Transverse colon (tissue), 4 donors: ENCODE results near the gene DSCAM. TPM values are rescaled to one million over a fixed set of nuclear protein-coding genes. Genes with fewer than 3 reads are reported as not detected.

Experiments
- DNase-seq: peaks from one replicate; pipeline ENCODE4 v3.0.0-alpha.2; 2019
- H3K27ac ChIP-seq, 4 donors: fragments of 200-600 bp; sonication (generic); 2 replicates each; pipeline ENCODE4 v1.5.1; 2016 to 2018; ENCODE audit warnings: inconsistent platforms in 4 of 4
- H3K27me3 ChIP-seq: fragments of 200-600 bp; sonication (generic); 2 replicates; pipeline ENCODE4 v1.5.1; 2017; ENCODE audit warnings: inconsistent platforms
- H3K36me3 ChIP-seq, 4 donors: fragments of 200-600 bp; sonication (generic); 2 replicates each; pipeline ENCODE4 v1.5.1; 2017 to 2019; ENCODE audit warnings: inconsistent platforms in 4 of 4
- H3K4me1 ChIP-seq, 4 donors: fragments of 200-600 bp; sonication (generic); 2 replicates each; pipeline ENCODE4 v1.5.1; 2017 to 2020; ENCODE audit warnings: inconsistent platforms in 4 of 4
- H3K4me3 ChIP-seq, 4 donors: fragments of 200-600 bp; sonication (generic); 1 replicate in 1 of 4; 2 replicates in 3 of 4; pipeline versions ENCODE4 v1.5.1 to v1.6.1; 2017 to 2019; ENCODE audit warnings: inconsistent platforms in 4 of 4
- H3K9me3 ChIP-seq, 2 donors: fragments of 200-600 bp; sonication (generic); 2 replicates each; pipeline ENCODE4 v1.5.1; 2017 to 2019; ENCODE audit warnings: inconsistent platforms in 2 of 2
- CTCF ChIP-seq, 5 experiments: fragments of 200-600 bp in 3 of 5; fragments of 450-650 bp in 2 of 5; sonication (generic) in 3 of 5; IDR thresholded peaks; 1 replicate in 2 of 5; 2 replicates in 3 of 5; pipeline ENCODE4 v1.5.1; 2016 to 2017; ENCODE audit warnings: antibody characterized with exemption in 5 of 5, inconsistent platforms in 3 of 5, mild to moderate bottlenecking in 2 of 5, moderate library complexity in 1 of 5
- EP300 ChIP-seq: sonication (generic); formaldehyde crosslinking; IDR thresholded peaks from one replicate; pipeline ENCODE4 v1.6.1; 2017; ENCODE audit warnings: antibody characterized with exemption, low read depth
- POLR2A ChIP-seq: fragments of 450-650 bp; IDR thresholded peaks from one replicate; pipeline ENCODE4 v1.6.1; 2016; ENCODE audit warnings: antibody characterized with exemption, mild to moderate bottlenecking, moderate library complexity
- POLR2AphosphoS5 ChIP-seq, 3 donors: sonication (generic); formaldehyde crosslinking; IDR thresholded peaks; one replicate each; pipeline ENCODE4 v1.6.1; 2016; ENCODE audit warnings: antibody characterized with exemption in 3 of 3
- WGBS, 2 donors: methylation state at CpG; one replicate each; pipeline ENCODE4 v1.1.5; 2018; ENCODE audit warnings: low coverage in 1 of 2; 5-methylcytosine and 5-hydroxymethylcytosine counted together
- in situ Hi-C, 4 donors: fragments of 200-750 bp; cut with MboI; loops; one replicate each; pipeline versions ENCODE4 v1.15.0 to v1.15.1; 2017; ENCODE audit warnings: low sequenced_read_pairs in 3 of 4, low pct_ligation_motif_present in 1 of 4, low pct_unique_long_range_greater_than_20kb in 1 of 4
- intact Hi-C: fragments of 100-400 bp; cut with DNase I; formaldehyde crosslinking; loops from one replicate; pipeline ENCODE4 v1.15.1; 2023; ENCODE audit warnings: low total_unique reads
- total RNA-seq, 4 donors: library from RNA; depleted of rRNA; stranded (reverse); fragments of >200 nt; gene quantifications; one replicate each; pipeline ENCODE4 v1.1.0, GENCODE V29; 2016

The DSCAM gene
- total RNA-seq, 4 donors from 2014 or later, result 0.16 TPM; not detected in 3

GRCh38 chr21:40139636-40140035 is 707.3 kb downstream of the DSCAM start:
- in situ Hi-C loops, result loop anchor here in 2 of 4 donors (25.0 kb wide), 2 partner anchors 248 to 923 kb away; no protein-coding TSS in a partner anchor
- no peak overlapping the region for H3K27ac ChIP-seq
- H3K27me3 ChIP-seq, result no peaks in the 10 kb centered on the region
- no peaks in the 10 kb centered on the region for H3K36me3 ChIP-seq
- no peaks in the 10 kb centered on the region for H3K4me1 ChIP-seq
- no peak for DNase-seq
- WGBS, 2 donors, result 73 to 83% methylated on average over 4 to 5 of the region's 5 CpGs
- TF ChIP-seq POLR2A (no peak), POLR2AphosphoS5 (IDR thresholded peaks at IDR 0.05) (no peak)
- H3K4me3 ChIP-seq, result no peak overlapping the region
- H3K9me3 ChIP-seq, result no peaks in the 10 kb centered on the region
- intact Hi-C loops, result no loop called here

- H3K9me3 ChIP-seq, result no peaks in the 10 kb centered on the region
- 92 to 94% methylated on average over 6 to 7 of the region's 7 CpGs for WGBS, 2 donors
- in situ Hi-C loops, result loop anchor here in 2 of 4 donors (25.0 kb wide), 2 partner anchors 251 to 926 kb away; no protein-coding TSS in a partner anchor
- H3K27me3 ChIP-seq, result no peaks in the 10 kb centered on the region
- no peak overlapping the region for H3K27ac ChIP-seq
- no peak for DNase-seq
- H3K36me3 ChIP-seq, result no peaks in the 10 kb centered on the region
- TF ChIP-seq POLR2A, result no peak
- no peak for TF ChIP-seq EP300
- TF ChIP-seq POLR2AphosphoS5 (IDR thresholded peaks at IDR 0.05), result no peak
- no peak for TF ChIP-seq CTCF (IDR thresholded peaks at IDR 0.05)
- no peaks in the 10 kb centered on the region for H3K4me1 ChIP-seq
- H3K4me3 ChIP-seq, result no peak overlapping the region
- intact Hi-C loops, result no loop called here
Measured at GRCh38 chr21:40136571-40136970, 710.4 kb downstream of the DSCAM start.

- WGBS, 2 donors, result 65 to 81% methylated on average over 3 to 9 of the region's 9 CpGs
- intact Hi-C loops, result no loop called here
- in situ Hi-C loops, result loop anchor here in 2 of 4 donors (25.0 kb wide), 2 partner anchors 252 to 927 kb away; no protein-coding TSS in a partner anchor
- H3K4me1 ChIP-seq, result no peaks in the 10 kb centered on the region
- no peak overlapping the region for H3K4me3 ChIP-seq
- no peaks in the 10 kb centered on the region for H3K36me3 ChIP-seq
- H3K27me3 ChIP-seq, result no peaks in the 10 kb centered on the region
- TF ChIP-seq POLR2AphosphoS5 (IDR thresholded peaks at IDR 0.05), result no peak
- TF ChIP-seq EP300, result no peak
- TF ChIP-seq POLR2A, result no peak
- no peak for TF ChIP-seq CTCF (IDR thresholded peaks at IDR 0.05)
- no peaks in the 10 kb centered on the region for H3K9me3 ChIP-seq
- no peak overlapping the region for H3K27ac ChIP-seq
- DNase-seq, result no peak
Measured at GRCh38 chr21:40134731-40135492, 712.0 kb downstream of the DSCAM start.

GRCh38 chr21:40130476-40130875 is 716.5 kb downstream of the DSCAM start:
- Histone ChIP-seq H3K36me3 (no peaks in the 10 kb centered on the region), H3K4me3 (no peak overlapping the region), H3K4me1 (no peaks in the 10 kb centered on the region), H3K27me3 (no peaks in the 10 kb centered on the region), H3K27ac (no peak overlapping the region), H3K9me3 (no peaks in the 10 kb centered on the region)
- in situ Hi-C loops (loop anchor here in 2 of 4 donors (25.0 kb wide), 2 partner anchors 257 to 932 kb away; no protein-coding TSS in a partner anchor), intact Hi-C loops (no loop called here)
- WGBS, 2 donors, result 92% methylated on average over 3 of the region's 3 CpGs; no CpG with 5 or more reads in 1 of the 2 donors
- DNase-seq, result no peak
- TF ChIP-seq CTCF (IDR thresholded peaks at IDR 0.05) (no peak), EP300 (no peak), POLR2A (no peak), POLR2AphosphoS5 (IDR thresholded peaks at IDR 0.05) (no peak)
